HG03064 (cell line): ENCODE measurements around the gene INPP5F.

ENCODE experiments used
- ATAC-seq: cut with Tn5 transposase; IDR thresholded peaks from one replicate; pipeline ENCODE4 v1.9.1; 2021; ENCODE audit warnings: low read depth; ENCODE audit not compliant: unreplicated experiment

Gene INPP5F, protein sequence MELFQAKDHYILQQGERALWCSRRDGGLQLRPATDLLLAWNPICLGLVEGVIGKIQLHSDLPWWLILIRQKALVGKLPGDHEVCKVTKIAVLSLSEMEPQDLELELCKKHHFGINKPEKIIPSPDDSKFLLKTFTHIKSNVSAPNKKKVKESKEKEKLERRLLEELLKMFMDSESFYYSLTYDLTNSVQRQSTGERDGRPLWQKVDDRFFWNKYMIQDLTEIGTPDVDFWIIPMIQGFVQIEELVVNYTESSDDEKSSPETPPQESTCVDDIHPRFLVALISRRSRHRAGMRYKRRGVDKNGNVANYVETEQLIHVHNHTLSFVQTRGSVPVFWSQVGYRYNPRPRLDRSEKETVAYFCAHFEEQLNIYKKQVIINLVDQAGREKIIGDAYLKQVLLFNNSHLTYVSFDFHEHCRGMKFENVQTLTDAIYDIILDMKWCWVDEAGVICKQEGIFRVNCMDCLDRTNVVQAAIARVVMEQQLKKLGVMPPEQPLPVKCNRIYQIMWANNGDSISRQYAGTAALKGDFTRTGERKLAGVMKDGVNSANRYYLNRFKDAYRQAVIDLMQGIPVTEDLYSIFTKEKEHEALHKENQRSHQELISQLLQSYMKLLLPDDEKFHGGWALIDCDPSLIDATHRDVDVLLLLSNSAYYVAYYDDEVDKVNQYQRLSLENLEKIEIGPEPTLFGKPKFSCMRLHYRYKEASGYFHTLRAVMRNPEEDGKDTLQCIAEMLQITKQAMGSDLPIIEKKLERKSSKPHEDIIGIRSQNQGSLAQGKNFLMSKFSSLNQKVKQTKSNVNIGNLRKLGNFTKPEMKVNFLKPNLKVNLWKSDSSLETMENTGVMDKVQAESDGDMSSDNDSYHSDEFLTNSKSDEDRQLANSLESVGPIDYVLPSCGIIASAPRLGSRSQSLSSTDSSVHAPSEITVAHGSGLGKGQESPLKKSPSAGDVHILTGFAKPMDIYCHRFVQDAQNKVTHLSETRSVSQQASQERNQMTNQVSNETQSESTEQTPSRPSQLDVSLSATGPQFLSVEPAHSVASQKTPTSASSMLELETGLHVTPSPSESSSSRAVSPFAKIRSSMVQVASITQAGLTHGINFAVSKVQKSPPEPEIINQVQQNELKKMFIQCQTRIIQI

DNA sequence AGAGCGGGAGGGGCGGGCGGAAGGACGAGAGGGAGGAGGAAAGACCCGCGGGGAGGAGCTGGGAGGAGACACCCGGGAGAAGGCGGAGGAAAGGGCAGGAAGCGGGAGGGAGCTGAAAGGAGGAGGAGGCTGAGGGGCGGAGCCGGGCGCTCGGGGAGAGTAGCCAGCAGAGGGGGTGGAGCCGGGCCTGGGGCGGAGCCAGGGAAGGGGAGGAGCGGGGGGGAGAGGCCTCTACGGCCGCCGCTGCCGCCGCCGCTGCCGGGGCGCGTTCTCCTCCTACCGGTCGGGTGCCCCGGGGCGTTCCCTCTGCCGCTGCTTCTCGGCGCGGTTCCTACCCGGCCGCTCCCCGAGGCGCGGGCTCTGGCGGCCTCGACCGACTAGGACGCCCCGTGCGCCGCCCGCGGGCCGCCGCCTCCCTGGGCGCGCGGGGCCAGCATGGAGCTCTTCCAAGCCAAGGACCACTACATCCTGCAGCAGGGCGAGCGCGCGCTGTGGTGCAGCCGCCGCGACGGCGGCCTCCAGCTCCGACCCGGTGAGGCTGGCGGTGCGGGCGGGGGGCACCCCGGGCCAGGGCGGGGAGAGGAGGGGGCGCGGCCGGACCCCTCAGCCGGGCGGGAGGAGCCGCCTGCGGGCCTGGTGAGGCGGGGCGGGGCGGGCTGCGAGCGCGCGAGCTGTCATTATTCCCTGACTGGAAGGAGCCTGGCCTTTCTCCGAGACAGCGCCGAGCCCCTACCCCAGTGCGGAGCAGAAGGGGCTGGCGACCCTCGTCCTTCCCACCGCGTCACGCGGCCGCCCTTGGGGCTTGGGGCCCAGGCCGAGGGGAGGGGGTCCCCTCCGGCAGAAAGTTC, at the start of gene INPP5F:
Gene INPP5F (plus strand): TSS at position 223 of the 848 bp plus-strand sequence. CDS start 213 bp downstream, at position 436.
- peak; percentile 79 for ATAC-seq

DNA sequence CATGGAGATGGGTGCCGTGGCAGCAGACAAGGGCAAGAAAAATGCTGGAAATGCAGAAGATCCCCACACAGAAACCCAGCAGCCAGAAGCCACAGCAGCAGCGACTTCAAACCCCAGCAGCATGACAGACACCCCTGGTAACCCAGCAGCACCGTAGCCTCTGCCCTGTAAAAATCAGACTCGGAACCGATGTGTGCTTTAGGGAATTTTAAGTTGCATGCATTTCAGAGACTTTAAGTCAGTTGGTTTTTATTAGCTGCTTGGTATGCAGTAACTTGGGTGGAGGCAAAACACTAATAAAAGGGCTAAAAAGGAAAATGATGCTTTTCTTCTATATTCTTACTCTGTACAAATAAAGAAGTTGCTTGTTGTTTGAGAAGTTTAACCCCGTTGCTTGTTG, 48.7 kb upstream of the INPP5F start:
- ATAC-seq, result no peak

DNA sequence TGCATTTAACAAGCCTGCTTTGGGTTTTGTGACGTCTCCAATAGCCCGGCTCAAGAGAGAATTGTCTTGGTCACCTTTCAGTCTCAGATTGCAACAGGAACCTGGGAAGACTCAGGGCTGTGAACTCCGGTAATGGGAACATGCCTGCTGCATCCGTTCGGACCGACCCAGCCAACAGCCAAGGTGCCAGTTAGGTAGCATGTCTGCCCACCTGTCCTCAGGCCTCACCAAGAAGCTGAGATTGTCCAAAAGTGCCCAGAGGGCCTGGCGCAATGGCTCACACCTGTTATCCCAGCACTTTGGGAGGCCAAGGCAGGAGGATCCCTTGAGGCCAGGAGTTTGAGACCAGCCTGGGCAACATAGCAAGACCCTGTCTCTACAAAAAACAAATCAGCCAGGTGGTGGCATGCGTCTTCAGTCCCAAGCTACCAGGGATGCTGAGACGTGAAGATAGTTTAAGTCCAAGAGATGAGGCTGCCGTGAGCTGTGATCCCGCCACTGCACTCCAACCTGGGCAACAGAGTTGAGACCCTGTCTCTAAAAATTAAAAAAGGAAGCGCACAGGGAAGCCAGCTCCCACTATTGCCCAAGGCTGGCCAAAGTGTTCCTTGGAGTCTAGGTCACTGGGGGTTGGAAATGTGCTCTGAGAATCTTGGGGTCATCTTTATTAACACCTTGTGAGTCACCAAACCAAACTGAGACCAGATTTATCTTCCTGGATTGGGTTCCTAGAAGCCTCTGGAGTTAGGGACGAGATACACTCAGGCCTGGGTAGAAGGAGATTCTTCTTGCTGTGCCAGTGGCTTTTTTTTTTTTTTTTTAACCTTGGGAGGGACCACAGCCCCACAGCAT, 47.7 kb upstream of the INPP5F start:
- ATAC-seq, result no peak

DNA sequence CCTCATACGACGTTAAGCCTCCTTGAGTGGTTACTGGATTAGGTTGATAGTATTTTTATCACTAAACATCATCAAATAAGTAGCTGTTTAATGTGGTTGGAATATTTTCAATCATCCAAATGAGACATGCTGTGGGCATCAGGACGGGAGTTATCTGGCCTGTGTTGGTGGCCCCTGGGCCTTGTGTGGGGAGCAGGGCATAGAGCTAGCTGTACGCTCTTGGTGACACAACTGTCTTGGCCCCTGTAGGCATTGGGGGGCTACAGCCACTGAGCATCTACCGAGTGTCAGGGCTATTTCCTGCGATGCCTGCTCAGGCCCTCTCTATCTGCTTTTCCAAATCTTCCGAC, 46.4 kb upstream of the INPP5F start:
- ATAC-seq, result no peak

DNA sequence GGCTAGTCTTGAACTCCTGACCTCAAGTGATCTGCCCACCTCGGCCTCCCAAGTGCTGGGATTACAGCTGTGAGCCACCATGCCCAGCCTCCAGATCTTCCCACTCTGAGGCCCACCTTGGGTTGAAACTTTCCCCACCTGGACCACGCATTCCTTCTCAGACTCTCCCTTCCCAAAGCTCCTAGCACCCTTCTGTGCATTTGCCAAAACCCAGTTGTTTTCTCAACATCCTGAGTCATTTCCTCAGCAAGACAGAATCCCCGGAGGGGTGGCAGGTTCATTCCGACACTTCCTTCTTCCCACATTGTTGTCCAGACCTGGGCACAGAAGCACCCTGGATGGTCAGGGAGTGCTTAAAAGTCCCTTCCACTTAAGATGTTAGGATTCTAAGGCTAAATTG, 45.8 kb upstream of the INPP5F start:
- ATAC-seq, result no peak

DNA sequence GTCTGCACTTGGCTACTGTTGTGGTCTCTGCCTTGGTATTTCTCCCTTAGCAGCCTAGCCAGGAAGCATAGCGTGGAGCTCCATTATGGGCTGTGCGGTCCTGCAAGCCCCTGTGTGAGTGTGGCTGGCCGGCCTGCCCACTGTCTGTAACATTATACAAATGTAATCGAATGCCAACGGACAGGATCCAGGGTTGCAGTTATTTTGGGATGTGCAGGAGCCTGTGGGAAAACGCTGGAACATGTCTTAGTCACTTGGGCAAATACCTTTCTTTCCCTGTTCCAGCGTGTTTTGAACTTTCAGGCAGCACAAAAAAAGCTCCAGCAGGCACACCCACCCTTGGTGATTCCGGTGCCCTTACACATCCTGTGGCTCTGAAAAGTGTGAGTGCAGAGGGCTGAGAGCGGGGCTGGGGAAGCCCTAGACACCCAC, 45.2 kb upstream of the INPP5F start:
- no peak for ATAC-seq

DNA sequence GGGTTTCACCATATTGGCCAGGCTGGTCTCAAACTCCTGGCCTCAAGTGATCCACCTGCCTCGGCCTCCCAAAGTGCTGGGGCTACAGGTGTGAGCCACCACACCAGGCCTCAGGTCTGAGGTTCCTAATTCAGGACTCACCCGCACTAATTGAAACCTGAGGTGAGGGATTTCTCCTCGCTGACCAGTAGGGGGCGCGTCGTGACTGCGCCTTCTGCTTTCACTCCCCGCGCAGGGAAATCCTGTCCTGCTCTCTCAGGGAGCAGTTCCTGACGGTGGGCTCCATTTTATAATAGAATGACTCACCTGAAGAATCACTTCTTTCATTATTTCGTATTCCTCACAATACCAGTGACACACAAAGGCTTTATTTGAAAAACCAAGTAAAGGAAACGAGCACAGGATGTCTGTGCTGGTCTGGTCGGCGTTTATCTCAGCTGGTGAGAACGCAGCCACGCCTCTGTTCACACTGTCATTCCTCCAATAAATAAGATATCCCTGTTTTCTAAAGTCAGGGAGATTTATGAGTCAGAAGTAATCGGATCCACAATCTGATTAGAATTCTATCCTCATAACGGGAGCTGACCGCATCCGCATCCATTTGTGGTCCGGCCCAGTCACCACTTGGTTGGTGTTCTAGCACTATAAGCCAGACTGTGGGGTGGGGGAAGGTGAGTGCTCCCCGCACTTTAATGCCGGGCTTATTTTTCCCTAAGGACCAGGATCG, 39.2 kb upstream of the INPP5F start:
- peak; percentile 73 for ATAC-seq

DNA sequence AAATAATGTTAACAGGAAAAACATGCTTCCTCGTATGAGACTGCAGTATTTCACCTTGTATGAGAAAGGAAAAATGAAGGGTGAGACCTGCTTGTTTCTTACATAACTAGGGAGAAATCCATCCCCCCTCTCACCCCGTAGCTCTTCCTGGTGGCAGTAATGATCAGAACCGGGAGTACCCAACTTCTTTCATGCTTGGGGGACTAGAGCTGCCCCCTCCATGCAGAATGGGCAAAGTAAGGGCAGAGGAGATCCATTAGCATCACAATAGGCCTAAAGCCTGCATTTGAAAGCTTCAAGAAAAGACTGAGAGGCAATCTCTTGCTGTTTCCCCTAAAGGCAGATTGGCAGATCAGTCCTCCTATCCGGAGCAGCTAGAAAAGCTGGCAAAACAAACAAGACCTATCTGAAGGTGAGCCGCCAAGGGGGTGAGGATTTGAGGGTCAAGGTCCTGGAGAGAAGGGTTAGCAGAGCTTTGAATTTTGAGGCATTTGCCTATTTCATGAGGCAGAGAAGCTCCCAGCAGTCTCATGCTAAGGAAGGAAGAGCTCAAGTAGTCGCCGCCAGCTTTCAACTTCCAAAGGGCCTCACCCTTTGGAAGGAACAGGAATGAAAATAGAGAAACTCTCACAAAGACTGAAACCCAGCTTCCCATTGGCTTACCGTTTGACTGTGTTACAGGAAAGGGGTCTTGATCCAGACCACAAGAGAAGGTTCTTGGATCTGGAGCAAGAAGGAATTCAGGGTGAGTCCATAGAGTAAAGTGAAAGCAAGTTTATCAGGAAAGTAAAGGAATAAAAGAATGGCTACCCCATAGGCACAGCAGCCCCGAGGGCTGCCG, 38.4 kb upstream of the INPP5F start:
- ATAC-seq, result no peak

DNA sequence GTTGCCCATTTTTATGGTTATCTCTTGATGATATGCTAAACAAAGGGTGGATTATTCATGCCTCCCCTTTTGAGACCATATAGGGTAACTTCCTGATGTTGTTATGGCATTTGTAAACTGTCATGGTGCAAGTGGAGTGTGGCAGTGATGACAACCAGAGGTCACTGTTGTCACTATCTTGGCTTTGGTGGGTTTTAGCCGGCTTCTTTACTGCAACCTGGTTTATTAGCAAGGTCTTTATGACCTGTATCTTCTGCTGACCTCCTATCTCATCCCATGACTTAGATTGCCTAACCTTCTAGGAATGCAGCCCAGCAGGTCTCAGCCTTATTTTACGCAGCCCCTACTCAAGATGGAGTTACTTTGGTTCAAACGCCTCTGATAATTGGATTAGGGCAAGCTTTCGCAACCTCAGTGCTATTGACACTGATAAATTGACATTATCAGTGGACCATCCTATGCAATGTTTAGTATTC, 37.8 kb upstream of the INPP5F start:
- no peak for ATAC-seq

DNA sequence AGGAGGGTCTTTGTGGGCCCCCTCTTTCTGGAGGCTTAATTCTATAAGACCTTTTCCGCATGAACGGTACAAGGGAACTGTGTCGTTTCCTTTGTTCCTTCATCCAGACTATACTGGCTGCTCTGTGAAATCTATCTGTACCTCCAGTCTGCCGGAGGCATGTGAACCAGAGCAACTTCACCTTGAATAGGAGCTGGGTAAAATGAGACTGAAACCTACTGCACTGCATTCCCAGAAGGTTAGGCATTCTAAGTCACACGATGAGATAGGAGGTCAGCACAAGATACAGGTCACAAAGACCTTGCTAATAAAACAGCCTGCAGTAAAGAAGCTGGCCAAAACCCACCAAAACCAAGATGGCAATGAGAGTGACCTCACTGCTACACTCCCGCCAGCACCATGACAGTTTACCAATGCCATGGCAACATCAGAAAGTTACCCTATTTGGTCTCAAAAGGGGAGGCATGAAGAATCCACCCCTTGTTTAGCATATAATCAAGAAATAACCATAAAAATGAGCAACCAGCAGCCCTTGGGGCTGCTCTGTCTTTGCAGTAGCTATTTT, 36.8 kb upstream of the INPP5F start:
- ATAC-seq, result no peak

DNA sequence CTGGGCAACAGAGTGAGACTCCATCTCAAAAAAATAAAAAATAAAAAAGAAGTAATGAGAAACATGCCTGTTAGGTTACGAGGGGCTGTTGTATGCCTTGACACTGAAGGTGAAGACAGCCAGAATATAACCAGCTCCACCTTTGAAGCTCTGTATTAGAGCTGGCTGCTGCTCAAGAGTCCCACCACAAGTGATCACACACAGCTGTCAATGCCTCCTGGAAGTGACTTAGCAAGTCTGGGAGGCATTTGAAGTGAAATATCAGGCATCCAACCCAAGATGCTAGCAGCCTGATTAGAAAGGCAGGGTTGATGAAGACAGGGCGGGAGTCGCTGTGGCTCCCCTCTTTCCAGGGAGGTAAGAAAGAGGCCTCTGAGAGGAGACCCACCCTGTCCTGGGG, 34.1 kb upstream of the INPP5F start:
- ATAC-seq, result no peak

DNA sequence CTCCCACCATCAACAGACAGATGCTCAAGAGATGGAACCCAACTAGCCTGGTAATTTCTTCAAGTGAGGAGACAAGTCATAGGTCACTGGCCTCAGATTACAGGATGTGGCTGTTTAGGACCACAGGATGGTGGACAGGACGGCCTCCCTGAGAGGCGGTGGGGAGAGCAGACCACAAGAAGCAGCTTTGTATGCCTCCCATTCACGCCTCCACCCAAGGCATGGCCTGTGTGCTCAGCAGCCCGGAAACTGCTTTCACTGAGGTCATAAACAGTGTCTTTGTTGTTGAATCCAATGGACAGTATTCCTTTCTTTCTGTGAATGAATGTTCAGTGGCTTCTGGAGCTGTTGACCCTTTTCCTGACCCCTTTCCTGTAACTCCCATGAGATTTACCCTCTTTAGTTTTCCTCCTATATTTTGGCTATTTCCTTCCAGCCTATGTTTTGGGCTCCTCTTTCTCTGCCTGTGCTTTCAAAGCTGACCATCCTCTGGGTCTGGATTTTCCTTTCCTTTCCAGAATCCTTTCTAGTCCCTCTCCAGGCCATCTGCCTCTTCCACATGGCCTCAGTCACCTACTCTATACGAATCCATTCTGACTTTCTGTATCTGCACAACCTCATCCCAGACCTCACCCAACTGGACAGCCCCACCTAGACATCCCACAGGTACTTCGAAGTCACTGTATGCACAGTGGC, 32.4 kb upstream of the INPP5F start:
- ATAC-seq, result no peak

DNA sequence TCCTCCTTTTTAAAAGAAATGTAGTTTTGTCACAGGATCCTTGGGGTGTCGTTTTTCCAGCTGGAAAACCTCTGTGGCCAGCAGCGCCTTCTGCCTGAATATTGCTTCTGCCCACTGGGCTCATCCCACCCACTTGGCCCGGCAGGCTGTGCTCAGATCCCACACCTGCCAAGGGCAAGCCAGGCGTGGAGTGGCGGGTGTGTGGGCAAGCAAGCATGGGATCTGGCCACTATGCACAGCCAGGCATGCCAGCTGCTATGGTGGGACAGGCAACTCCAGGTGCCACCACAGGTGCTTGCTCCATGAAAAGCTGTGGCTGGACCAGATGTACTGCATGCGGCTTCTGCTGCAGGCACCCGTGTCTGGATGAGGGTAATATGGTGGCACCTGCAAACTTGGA, 31.2 kb upstream of the INPP5F start:
- no peak for ATAC-seq

DNA sequence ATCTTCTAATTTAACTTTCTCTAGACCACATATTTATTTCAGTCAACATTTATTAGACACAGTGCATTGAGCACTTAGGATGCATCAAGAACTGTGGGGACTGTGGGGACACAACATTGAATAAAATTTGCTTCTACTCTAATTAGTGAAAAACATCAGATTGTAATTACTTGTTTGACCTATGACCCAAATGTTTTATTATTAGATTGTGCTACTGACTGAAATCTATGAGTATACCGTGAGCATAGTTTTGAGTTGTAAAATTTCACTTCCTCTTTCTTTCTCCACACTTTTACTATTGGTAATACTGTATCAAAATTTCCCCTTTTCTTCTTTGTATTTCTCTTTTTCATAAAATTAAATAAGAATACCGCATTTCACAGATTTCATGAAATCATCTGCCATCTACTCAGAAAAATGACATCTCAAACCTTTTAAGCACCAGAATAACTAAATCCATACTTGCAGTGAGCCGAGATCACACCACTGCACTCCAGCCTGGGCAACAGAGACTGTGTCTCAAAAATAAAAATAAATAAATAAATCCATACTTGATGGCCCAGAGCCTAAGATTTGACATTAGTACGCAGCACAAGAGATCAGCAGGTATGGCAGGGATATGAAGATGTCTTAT, 25.4 kb upstream of the INPP5F start:
- no peak for ATAC-seq

DNA sequence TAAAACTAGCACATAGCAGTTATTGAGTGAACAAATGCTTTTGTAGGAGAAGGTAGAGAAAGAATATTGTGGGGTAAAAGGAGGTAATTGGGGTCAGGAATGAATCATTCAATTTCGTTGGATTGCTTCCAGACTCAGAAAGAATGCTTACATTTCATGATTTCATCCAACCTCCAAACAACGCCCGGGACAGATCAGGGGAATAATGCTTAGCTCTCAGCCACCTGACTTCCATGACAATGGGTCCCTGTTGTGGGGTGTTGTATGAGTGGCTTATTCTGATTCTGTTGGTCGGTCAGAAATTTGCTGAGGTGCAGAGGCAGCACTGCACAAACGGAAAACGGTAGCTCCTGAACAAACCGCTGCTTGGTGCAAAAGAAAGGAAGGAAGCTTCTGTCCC, 24.0 kb upstream of the INPP5F start:
- no peak for ATAC-seq

DNA sequence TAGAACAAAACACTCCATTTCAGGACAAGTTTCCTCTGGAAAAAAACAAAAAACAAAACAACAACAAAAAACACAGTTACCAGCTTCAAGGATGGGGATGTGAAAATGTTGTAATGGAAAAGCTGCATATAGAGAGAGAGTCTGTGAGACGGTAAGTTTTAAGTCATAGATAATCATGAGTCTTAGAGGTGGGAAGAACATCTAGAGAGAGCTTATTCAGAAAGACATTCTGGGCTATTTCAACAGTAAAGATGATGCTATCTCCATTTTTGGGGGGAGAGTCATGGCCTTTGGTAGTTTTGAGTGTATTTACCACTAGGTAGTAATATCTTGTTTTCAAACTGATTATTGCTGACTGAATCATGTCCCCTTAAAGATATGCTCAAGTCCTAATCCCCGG, 23.3 kb upstream of the INPP5F start:
- ATAC-seq, result no peak
